ENCODE measurements around the gene OR56A3. TPM values are rescaled to one million over a fixed set of nuclear protein-coding genes. Genes with fewer than 3 reads are reported as not detected.

Gene OR56A3
- total and polyA plus RNA-seq, 2 of the 4 experiments (the other 2 are of a cell fraction) = not detected

GRCh38 chr11:5940748-5941147, 1.3 kb upstream of the OR56A3 start:
- H3K56ac ChIP-seq (ENCODE audit: extremely low read depth, insufficient read depth, low read length) = no peak overlapping the region
- no peak for ATAC-seq (ENCODE audit: low read depth)
- H3K9me3 ChIP-seq (ENCODE audit: control insufficient read depth, insufficient read depth, low read length) = peaks cover 19% of the 10 kb centered on the region
- no peak overlapping the region for H2AK5ac ChIP-seq (ENCODE audit: low read depth, low read length)
- H3K27me3 ChIP-seq (ENCODE audit: control insufficient read depth, insufficient read depth, low read length) = no peaks in the 10 kb centered on the region
- no TSS peak for BruUV-seq (replicated peaks)
- H3K27ac ChIP-seq (ENCODE audit: insufficient read depth, low read length) = no peak overlapping the region
- no peak overlapping the region for H4K5ac ChIP-seq (ENCODE audit: low read depth, low read length)
- dilution Hi-C loops (cut with HindIII; ENCODE audit: low sequenced_read_pairs, unreplicated experiment) = no loop called here
- H3K4ac ChIP-seq (ENCODE audit: low read depth, low read length) = no peak overlapping the region
- H2AK9ac ChIP-seq (replicated peaks; ENCODE audit: low read depth, low read length, poor library complexity) = no peak overlapping the region
- H2BK120ac ChIP-seq (ENCODE audit: low read depth, low read length) = no peak overlapping the region
- no peak overlapping the region for H2BK15ac ChIP-seq (ENCODE audit: low read depth, low read length)
- no peak overlapping the region for H3K18ac ChIP-seq (ENCODE audit: low read depth, low read length)
- TF ChIP-seq MAZ (IDR thresholded peaks at IDR 0.05; ENCODE audit: borderline replicate concordance, low read depth, low read length) (no peak), SMC3 (IDR thresholded peaks at IDR 0.05; ENCODE audit: low read depth, low read length) (no peak), NFE2L2 (IDR thresholded peaks at IDR 0.05; ENCODE audit: low read depth, low read length) (no peak), CTCF (conservative IDR thresholded peaks at IDR 0.05; ENCODE audit: low read depth, low read length) (no peak)
- no peak overlapping the region for H3K4me3 ChIP-seq (ENCODE audit: insufficient read depth, low read depth, low read length)
- ChIA-PET CTCF (no interaction called here), POLR2A (ENCODE audit: unreplicated experiment) (no interaction called here)
- no peak for DNase-seq
- H3K4me1 ChIP-seq (ENCODE audit: control insufficient read depth, insufficient read depth, low read length) = no peaks in the 10 kb centered on the region
- no peaks in the 10 kb centered on the region for H3K79me1 ChIP-seq (ENCODE audit: low read depth in 1 of 2, low read length in 2 of 2)
- intact Hi-C loops (cut with micrococcal nuclease) = no loop called here
- H4K91ac ChIP-seq (ENCODE audit: insufficient read depth, low read depth, low read length) = no peak overlapping the region
- H4K20me1 ChIP-seq (ENCODE audit: insufficient read depth, low read length) = no peaks in the 10 kb centered on the region
- no peak overlapping the region for H4K8ac ChIP-seq (ENCODE audit: low read depth in 2 of 2, low read length in 2 of 2)
- no peak overlapping the region for H2BK5ac ChIP-seq (ENCODE audit: low read depth, low read length, poor library complexity, severe bottlenecking)
- H3K4me2 ChIP-seq (ENCODE audit: low read depth, low read length) = no peak overlapping the region
- H3K14ac ChIP-seq (replicated peaks; ENCODE audit: low read depth, low read length) = no peak overlapping the region
- no CpG with 5 or more reads among the region's 2 CpGs for WGBS, 2 experiments (ENCODE audit: extremely low coverage in 2 of 2, insufficient read length in 1 of 2)
- in situ Hi-C loops (cut with MboI; ENCODE audit: low sequenced_read_pairs) = no loop called here
- no peak overlapping the region for H2BK20ac ChIP-seq (ENCODE audit: low read depth, low read length)
- H3K9ac ChIP-seq (ENCODE audit: low read depth, low read length) = no peak overlapping the region
- no peak overlapping the region for H2AFZ ChIP-seq (replicated peaks; ENCODE audit: low read length, poor library complexity)
- H3K36me3 ChIP-seq (ENCODE audit: control insufficient read depth, insufficient read depth, low read length) = no peaks in the 10 kb centered on the region
- H3K9me1 ChIP-seq (ENCODE audit: insufficient read depth, low read length) = no peaks in the 10 kb centered on the region
- H3K23ac ChIP-seq (ENCODE audit: low read depth, low read length) = no peak overlapping the region
